Measurements from ENCODE around the gene PRR15L. TPM values are rescaled to one million over a fixed set of nuclear protein-coding genes. Genes with fewer than 3 reads are reported as not detected.

PRR15L gene
- total RNA-seq, 6 experiments from 2014 or later, result not detected

GRCh38 chr17:47964856-47965255 is 7.2 kb upstream of the PRR15L start:
- Mint-ChIP-seq H3K4me3 (no peak overlapping the region), H3K27me3 (ENCODE audit: insufficient read depth) (peaks cover 3% of the 10 kb centered on the region; the same call in 1 of the 2 replicates), H3K4me1 (ENCODE audit: low read depth) (peaks cover 23% of the 10 kb centered on the region), H3K27ac (no peak overlapping the region), H3K9me3 (no peaks in the 10 kb centered on the region), H3K36me3 (ENCODE audit: low read depth) (peaks cover 11% of the 10 kb centered on the region; the same call in 1 of the 2 replicates)
- TF ChIP-seq CTCF (IDR thresholded peaks at IDR 0.05), result no peak
- DNase-seq, result no peak

GRCh38 chr17:47962901-47963300 is 5.2 kb upstream of the PRR15L start:
- Mint-ChIP-seq H3K9me3 (no peaks in the 10 kb centered on the region), H3K27me3 (ENCODE audit: insufficient read depth) (peaks cover 6% of the 10 kb centered on the region), H3K4me3 (no peak overlapping the region), H3K36me3 (ENCODE audit: low read depth) (peaks cover 11% of the 10 kb centered on the region; the same call in 1 of the 2 replicates), H3K27ac (no peak overlapping the region), H3K4me1 (ENCODE audit: low read depth) (peaks cover 15% of the 10 kb centered on the region)
- TF ChIP-seq CTCF (IDR thresholded peaks at IDR 0.05), result no peak
- DNase-seq, result no peak

- peaks cover 11% of the 10 kb centered on the region; the same call in 1 of the 2 replicates for H3K36me3 Mint-ChIP-seq (ENCODE audit: low read depth)
- H3K4me1 Mint-ChIP-seq (ENCODE audit: low read depth), result peaks cover 5% of the 10 kb centered on the region; the same call in 1 of the 2 replicates
- H3K27ac Mint-ChIP-seq, result no peak overlapping the region
- peaks cover 6% of the 10 kb centered on the region for H3K27me3 Mint-ChIP-seq (ENCODE audit: insufficient read depth)
- no peak overlapping the region for H3K4me3 Mint-ChIP-seq
- H3K9me3 Mint-ChIP-seq, result no peaks in the 10 kb centered on the region
- no peak for TF ChIP-seq CTCF (IDR thresholded peaks at IDR 0.05)
- DNase-seq, result no peak
Observed at GRCh38 chr17:47961406-47961805, 3.7 kb upstream of the PRR15L start.

GRCh38 chr17:47959825-47960655 is 2.4 kb upstream of the PRR15L start:
- no peak overlapping the region for H3K27ac Mint-ChIP-seq
- no peak for DNase-seq
- no peak for TF ChIP-seq CTCF (IDR thresholded peaks at IDR 0.05)
- H3K4me3 Mint-ChIP-seq, result no peak overlapping the region
- no peaks in the 10 kb centered on the region for H3K9me3 Mint-ChIP-seq
- peaks cover 6% of the 10 kb centered on the region for H3K27me3 Mint-ChIP-seq (ENCODE audit: insufficient read depth)
- H3K36me3 Mint-ChIP-seq (ENCODE audit: low read depth), result peaks cover 11% of the 10 kb centered on the region; the same call in 1 of the 2 replicates
- no peaks in the 10 kb centered on the region for H3K4me1 Mint-ChIP-seq (ENCODE audit: low read depth)

GRCh38 chr17:47956791-47957590 is 692 bp downstream of the PRR15L start:
- DNase-seq, result no peak
- no peak overlapping the region for H3K27ac Mint-ChIP-seq
- H3K36me3 Mint-ChIP-seq (ENCODE audit: low read depth), result peaks cover 6% of the 10 kb centered on the region; the same call in 1 of the 2 replicates

More at GRCh38 chr17:47956791-47957590, 692 bp downstream of the PRR15L start:
- H3K4me1 Mint-ChIP-seq (ENCODE audit: low read depth), result no peaks in the 10 kb centered on the region
- no peak overlapping the region for H3K4me3 Mint-ChIP-seq
- TF ChIP-seq CTCF (IDR thresholded peaks at IDR 0.05), result no peak
- peaks cover 5% of the 10 kb centered on the region for H3K27me3 Mint-ChIP-seq (ENCODE audit: insufficient read depth)
- no peaks in the 10 kb centered on the region for H3K9me3 Mint-ChIP-seq

Measured in HFFc6 (cell line).